Measurements from ENCODE around the gene EFCAB5.

- TF ChIP-seq CTCF (IDR thresholded peaks at IDR 0.05; ENCODE audit: insufficient read depth, low read depth, low read length) (no peak), EZH2 (IDR thresholded peaks at IDR 0.05; ENCODE audit: insufficient read depth, low read length) (no peak)
Observed at GRCh38 chr17:30155389-30155788, 214.0 kb downstream of the EFCAB5 start.

Measured in astrocyte (in vitro differentiated cells and primary cell).